ENCODE results near the gene EVA1C. TPM values are rescaled to one million over a fixed set of nuclear protein-coding genes. Genes with fewer than 3 reads are reported as not detected.

The EVA1C gene
- total and polyA plus RNA-seq, 2 experiments from 2014 or later: 2.2 to 3.4 TPM

DNA sequence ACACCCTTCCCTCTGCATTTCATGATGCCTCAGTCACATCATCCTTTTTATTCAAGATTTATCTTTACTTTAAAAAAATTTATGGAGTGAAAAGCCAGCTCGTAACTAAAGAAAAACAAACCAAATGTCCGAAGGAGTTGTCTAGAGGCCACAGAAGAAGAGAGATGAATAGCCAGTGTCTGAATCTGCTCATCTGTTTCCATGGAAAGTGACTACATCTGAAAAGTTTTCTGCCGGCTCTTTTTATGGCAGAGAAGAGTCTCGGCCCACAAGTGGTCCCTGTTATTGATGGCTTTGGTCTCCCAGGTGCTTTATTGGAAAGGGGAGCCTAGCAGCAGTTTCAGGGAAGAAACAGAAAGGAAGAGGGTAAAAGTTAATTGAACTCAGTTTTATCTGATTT lies 5.6 kb downstream of the EVA1C start:
- 70% methylated on average over 4 of the region's 4 CpGs for WGBS (ENCODE audit: low lambda C conversion rate, missing lambda C conversion rate)
- H3K36me3 ChIP-seq (replicated peaks; ENCODE audit: insufficient read depth, low read depth): no peaks in the 10 kb centered on the region
- H2AFZ ChIP-seq: no peak overlapping the region
- H3K79me2 ChIP-seq: no peaks in the 10 kb centered on the region
- no peak overlapping the region for H3K27ac ChIP-seq
- H3K9me2 ChIP-seq (replicated peaks; ENCODE audit: insufficient read depth): no peaks in the 10 kb centered on the region
- H3K4me2 ChIP-seq: no peak overlapping the region
- no peak for DNase-seq (ENCODE audit: low spot score)
- TF ChIP-seq, protein P1, sequence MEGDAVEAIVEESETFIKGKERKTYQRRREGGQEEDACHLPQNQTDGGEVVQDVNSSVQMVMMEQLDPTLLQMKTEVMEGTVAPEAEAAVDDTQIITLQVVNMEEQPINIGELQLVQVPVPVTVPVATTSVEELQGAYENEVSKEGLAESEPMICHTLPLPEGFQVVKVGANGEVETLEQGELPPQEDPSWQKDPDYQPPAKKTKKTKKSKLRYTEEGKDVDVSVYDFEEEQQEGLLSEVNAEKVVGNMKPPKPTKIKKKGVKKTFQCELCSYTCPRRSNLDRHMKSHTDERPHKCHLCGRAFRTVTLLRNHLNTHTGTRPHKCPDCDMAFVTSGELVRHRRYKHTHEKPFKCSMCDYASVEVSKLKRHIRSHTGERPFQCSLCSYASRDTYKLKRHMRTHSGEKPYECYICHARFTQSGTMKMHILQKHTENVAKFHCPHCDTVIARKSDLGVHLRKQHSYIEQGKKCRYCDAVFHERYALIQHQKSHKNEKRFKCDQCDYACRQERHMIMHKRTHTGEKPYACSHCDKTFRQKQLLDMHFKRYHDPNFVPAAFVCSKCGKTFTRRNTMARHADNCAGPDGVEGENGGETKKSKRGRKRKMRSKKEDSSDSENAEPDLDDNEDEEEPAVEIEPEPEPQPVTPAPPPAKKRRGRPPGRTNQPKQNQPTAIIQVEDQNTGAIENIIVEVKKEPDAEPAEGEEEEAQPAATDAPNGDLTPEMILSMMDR (IDR thresholded peaks at IDR 0.05; ENCODE audit: poor library complexity): no peak
- TF ChIP-seq EZH2phosphoT487 (IDR thresholded peaks at IDR 0.05; ENCODE audit: low read depth, severe bottlenecking, unreplicated experiment) (no peak), EZH2 (IDR thresholded peaks at IDR 0.05; ENCODE audit: borderline replicate concordance) (no peak)
- H4K20me1 ChIP-seq (ENCODE audit: insufficient read depth, poor library complexity, severe bottlenecking): no peaks in the 10 kb centered on the region
- no peak overlapping the region for H3K4me3 ChIP-seq
- peaks cover 2% of the 10 kb centered on the region for H3K4me1 ChIP-seq (ENCODE audit: insufficient read depth)
- H3K27me3 ChIP-seq: peaks cover 22% of the 10 kb centered on the region
- H3K9me3 ChIP-seq (ENCODE audit: low read depth): no peaks in the 10 kb centered on the region

DNA sequence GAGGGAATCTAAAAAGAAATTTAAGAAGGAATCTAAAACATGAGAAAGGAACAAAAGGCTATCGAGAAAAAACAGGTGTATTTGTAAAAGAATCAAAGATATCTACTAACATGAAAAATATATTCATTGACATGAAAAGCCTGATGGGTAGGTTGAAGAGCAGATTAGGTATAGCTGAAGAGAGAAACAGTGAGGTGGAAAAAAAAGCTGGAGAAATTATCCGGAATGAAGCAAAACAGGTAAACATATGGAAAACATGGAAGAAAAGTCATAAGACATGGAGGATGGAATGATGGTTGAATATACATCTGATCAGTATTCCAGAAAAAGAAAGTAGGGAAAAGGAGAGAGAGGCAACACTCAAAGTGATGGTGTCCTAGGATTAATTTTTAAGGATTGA lies 9.6 kb downstream of the EVA1C start:
- Histone ChIP-seq H3K4me1 (ENCODE audit: insufficient read depth) (no peaks in the 10 kb centered on the region), H2AFZ (no peak overlapping the region), H3K9me3 (ENCODE audit: low read depth) (no peaks in the 10 kb centered on the region), H3K36me3 (replicated peaks; ENCODE audit: insufficient read depth, low read depth) (no peaks in the 10 kb centered on the region), H4K20me1 (ENCODE audit: insufficient read depth, poor library complexity, severe bottlenecking) (no peaks in the 10 kb centered on the region), H3K9me2 (replicated peaks; ENCODE audit: insufficient read depth) (no peaks in the 10 kb centered on the region), H3K27me3 (no peaks in the 10 kb centered on the region), H3K4me3 (no peak overlapping the region), H3K4me2 (no peak overlapping the region), H3K27ac (no peak overlapping the region), H3K79me2 (no peaks in the 10 kb centered on the region)
- DNase-seq (ENCODE audit: low spot score): no peak
- TF ChIP-seq EZH2phosphoT487 (IDR thresholded peaks at IDR 0.05; ENCODE audit: low read depth, severe bottlenecking, unreplicated experiment) (no peak), EZH2 (IDR thresholded peaks at IDR 0.05; ENCODE audit: borderline replicate concordance) (no peak)
- TF ChIP-seq, protein P1 (IDR thresholded peaks at IDR 0.05; ENCODE audit: poor library complexity): no peak
- 94% methylated on average over 2 of the region's 2 CpGs for WGBS (ENCODE audit: low lambda C conversion rate, missing lambda C conversion rate)

DNA sequence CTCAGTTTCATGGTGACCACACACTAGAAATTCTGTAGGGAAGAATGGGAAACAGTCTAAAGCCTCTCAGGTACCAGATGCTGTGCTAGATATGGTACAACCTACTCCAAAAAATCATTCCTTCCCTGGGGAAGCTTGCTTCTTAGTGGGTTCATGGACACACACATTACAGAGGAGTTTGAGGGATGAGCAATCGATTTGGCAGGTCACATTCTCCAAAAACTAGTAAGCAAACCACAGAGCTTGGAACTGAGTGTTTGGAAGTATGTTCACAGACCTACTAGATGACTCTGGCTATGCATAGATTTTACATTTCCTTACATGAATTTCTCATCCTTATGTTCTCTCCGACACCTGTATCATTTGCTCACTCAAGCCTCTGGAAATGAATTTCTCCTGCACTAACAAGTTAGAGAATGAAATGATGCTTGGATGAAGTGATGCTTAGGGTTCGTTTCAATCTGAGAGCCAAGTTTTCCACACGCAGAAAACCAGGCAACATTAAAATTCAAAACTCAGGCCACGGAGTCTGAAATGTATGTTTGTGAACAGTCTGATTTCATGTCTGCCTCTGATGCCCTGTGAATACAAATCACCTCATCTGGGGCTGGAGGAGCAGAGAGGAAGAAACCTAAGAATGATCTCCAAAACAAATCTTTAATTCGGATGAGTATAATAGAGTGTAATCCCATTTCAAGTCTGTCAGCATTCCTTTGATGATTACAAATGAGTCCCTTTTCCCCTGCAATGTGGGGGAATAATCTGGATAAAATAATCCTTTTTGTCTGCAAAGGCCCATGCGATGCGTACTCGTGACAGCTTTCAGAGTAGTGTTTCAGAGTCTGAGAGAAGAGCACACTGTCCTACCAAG lies 11.0 kb downstream of the EVA1C start:
- H3K79me2 ChIP-seq: no peaks in the 10 kb centered on the region
- TF ChIP-seq EZH2phosphoT487 (IDR thresholded peaks at IDR 0.05; ENCODE audit: low read depth, severe bottlenecking, unreplicated experiment): no peak
- TF ChIP-seq, protein P1 (IDR thresholded peaks at IDR 0.05; ENCODE audit: poor library complexity): no peak
- H3K4me1 ChIP-seq (ENCODE audit: insufficient read depth): no peaks in the 10 kb centered on the region

More for the DNA sequence above, 11.0 kb downstream of the EVA1C start:
- Histone ChIP-seq H2AFZ (no peak overlapping the region), H3K4me3 (no peak overlapping the region), H3K9me3 (ENCODE audit: low read depth) (no peaks in the 10 kb centered on the region), H3K27ac (no peak overlapping the region), H3K36me3 (replicated peaks; ENCODE audit: insufficient read depth, low read depth) (no peaks in the 10 kb centered on the region), H3K27me3 (no peaks in the 10 kb centered on the region), H3K9me2 (replicated peaks; ENCODE audit: insufficient read depth) (no peaks in the 10 kb centered on the region), H3K4me2 (no peak overlapping the region), H4K20me1 (ENCODE audit: insufficient read depth, poor library complexity, severe bottlenecking) (no peaks in the 10 kb centered on the region)
- DNase-seq (ENCODE audit: low spot score): no peak
- 84% methylated on average over 9 of the region's 9 CpGs for WGBS (ENCODE audit: low lambda C conversion rate, missing lambda C conversion rate)
